GM18502 (cell line): ENCODE results near the gene CRYAA.
"Not testable (repeated sequence)": the region's sequence is repeated elsewhere in the genome, so short reads cannot be mapped to it uniquely, and the experiment has no call there.

Source experiments
- ATAC-seq: cut with Tn5 transposase; IDR thresholded peaks from one replicate; pipeline ENCODE4 v1.9.1; 2021; ENCODE audit warnings: mild to moderate bottlenecking; ENCODE audit not compliant: unreplicated experiment, poor library complexity

CRYAA gene

GRCh38 chr21:43176621-43177020 is 7.8 kb downstream of the CRYAA start:
- peak; percentile 48 for ATAC-seq

- peak; percentile 53 for ATAC-seq
Observed at GRCh38 chr21:43177043-43177906, 8.5 kb downstream of the CRYAA start.

- ATAC-seq = not testable (repeated sequence)
Observed at GRCh38 chr21:43178175-43178826, 9.5 kb downstream of the CRYAA start.

GRCh38 chr21:43181033-43181432 is 12.2 kb downstream of the CRYAA start:
- not testable (repeated sequence) for ATAC-seq

GRCh38 chr21:43187268-43187667 is 18.5 kb downstream of the CRYAA start:
- not testable (repeated sequence) for ATAC-seq

- ATAC-seq = no peak
Observed at GRCh38 chr21:43187715-43188114, 18.9 kb downstream of the CRYAA start.

GRCh38 chr21:43188181-43188580 is 19.4 kb downstream of the CRYAA start:
- no peak for ATAC-seq

- ATAC-seq = no peak
Observed at GRCh38 chr21:43188592-43189210, 19.9 kb downstream of the CRYAA start.

- ATAC-seq = no peak
Observed at GRCh38 chr21:43189936-43190335, 21.1 kb downstream of the CRYAA start.

GRCh38 chr21:43190544-43190943 is 21.7 kb downstream of the CRYAA start:
- no peak for ATAC-seq

- no peak for ATAC-seq
Observed at GRCh38 chr21:43190951-43191350, 22.1 kb downstream of the CRYAA start.

GRCh38 chr21:43191521-43191920 is 22.7 kb downstream of the CRYAA start:
- ATAC-seq = no peak

GRCh38 chr21:43191971-43192370 is 23.2 kb downstream of the CRYAA start:
- ATAC-seq = no peak

- ATAC-seq = no peak
Observed at GRCh38 chr21:43192501-43193081, 23.8 kb downstream of the CRYAA start.

- ATAC-seq = no peak
Observed at GRCh38 chr21:43193088-43193650, 24.4 kb downstream of the CRYAA start.

- no peak for ATAC-seq
Observed at GRCh38 chr21:43193651-43194302, 25.0 kb downstream of the CRYAA start.

GRCh38 chr21:43194303-43195120 is 25.7 kb downstream of the CRYAA start:
- no peak for ATAC-seq

GRCh38 chr21:43195121-43196021 is 26.6 kb downstream of the CRYAA start:
- ATAC-seq = no peak
